ENCODE data around the gene APOOL. TPM values are rescaled to one million over a fixed set of nuclear protein-coding genes. Genes with fewer than 3 reads are reported as not detected.

Gene APOOL
- total RNA-seq, 1 experiment from 2014 or later = 15.4 TPM

DNA sequence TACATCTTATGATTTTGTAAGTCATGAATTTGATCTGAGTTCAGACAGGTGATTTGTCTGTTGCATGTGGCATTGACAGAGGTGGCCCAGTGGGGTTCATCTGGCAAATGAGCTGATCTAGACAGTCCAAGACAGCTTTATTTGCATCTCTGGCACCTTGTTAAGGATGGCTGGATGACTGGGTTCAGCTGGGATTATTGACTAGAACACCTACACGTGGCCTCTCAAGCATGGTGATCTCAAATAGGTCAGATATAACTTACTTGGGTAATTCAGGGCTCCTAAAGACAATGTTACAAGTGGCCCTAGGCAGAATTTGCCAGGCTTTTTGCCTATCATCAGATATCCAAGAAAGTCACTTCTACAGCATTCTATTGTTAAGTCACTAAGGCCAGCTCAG lies 48.0 kb downstream of the APOOL start:
- no peaks in the 10 kb centered on the region for H3K27me3 ChIP-seq (ENCODE audit: low read length)
- H4K20me1 ChIP-seq (ENCODE audit: low read length) = no peaks in the 10 kb centered on the region
- ATAC-seq (no peak), DNase-seq (no peak)
- no peak overlapping the region for H2AFZ ChIP-seq (ENCODE audit: low read length)
- H3K9me3 ChIP-seq (ENCODE audit: low read length) = no peaks in the 10 kb centered on the region
- no peaks in the 10 kb centered on the region for H3F3A ChIP-seq (ENCODE audit: low read length, unreplicated experiment)
- ChIA-PET CTCF (no interaction called here), POLR2A (ENCODE audit: unreplicated experiment) (no interaction called here)
- no peaks in the 10 kb centered on the region for H3K9me2 ChIP-seq (replicated peaks; ENCODE audit: low read length)
- no peaks in the 10 kb centered on the region for H3K36me3 ChIP-seq (ENCODE audit: low read depth, low read length)
- no peak overlapping the region for H3K4me3 ChIP-seq (ENCODE audit: low read length)
- no peak overlapping the region for H3K4me2 ChIP-seq (ENCODE audit: low read length)
- no peak overlapping the region for H3K27ac ChIP-seq (ENCODE audit: low read length)
- H3K79me2 ChIP-seq (ENCODE audit: low read length) = no peaks in the 10 kb centered on the region
- H3K9ac ChIP-seq (ENCODE audit: low read length) = no peak overlapping the region
- no TSS peak for BruUV-seq (replicated peaks)
- TF ChIP-seq, protein P1, sequence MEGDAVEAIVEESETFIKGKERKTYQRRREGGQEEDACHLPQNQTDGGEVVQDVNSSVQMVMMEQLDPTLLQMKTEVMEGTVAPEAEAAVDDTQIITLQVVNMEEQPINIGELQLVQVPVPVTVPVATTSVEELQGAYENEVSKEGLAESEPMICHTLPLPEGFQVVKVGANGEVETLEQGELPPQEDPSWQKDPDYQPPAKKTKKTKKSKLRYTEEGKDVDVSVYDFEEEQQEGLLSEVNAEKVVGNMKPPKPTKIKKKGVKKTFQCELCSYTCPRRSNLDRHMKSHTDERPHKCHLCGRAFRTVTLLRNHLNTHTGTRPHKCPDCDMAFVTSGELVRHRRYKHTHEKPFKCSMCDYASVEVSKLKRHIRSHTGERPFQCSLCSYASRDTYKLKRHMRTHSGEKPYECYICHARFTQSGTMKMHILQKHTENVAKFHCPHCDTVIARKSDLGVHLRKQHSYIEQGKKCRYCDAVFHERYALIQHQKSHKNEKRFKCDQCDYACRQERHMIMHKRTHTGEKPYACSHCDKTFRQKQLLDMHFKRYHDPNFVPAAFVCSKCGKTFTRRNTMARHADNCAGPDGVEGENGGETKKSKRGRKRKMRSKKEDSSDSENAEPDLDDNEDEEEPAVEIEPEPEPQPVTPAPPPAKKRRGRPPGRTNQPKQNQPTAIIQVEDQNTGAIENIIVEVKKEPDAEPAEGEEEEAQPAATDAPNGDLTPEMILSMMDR (conservative IDR thresholded peaks at IDR 0.05; ENCODE audit: low read depth, low read length) = no peak
- TF ChIP-seq EZH2phosphoT487 (IDR thresholded peaks at IDR 0.05; ENCODE audit: borderline replicate concordance, low read length) (no peak), EZH2 (IDR thresholded peaks at IDR 0.05; ENCODE audit: low read length, unreplicated experiment) (no peak)
- intact Hi-C loops (cut with micrococcal nuclease) = no loop called here
- peaks cover 15% of the 10 kb centered on the region for H3K4me1 ChIP-seq (ENCODE audit: insufficient read depth, low read length)

DNA sequence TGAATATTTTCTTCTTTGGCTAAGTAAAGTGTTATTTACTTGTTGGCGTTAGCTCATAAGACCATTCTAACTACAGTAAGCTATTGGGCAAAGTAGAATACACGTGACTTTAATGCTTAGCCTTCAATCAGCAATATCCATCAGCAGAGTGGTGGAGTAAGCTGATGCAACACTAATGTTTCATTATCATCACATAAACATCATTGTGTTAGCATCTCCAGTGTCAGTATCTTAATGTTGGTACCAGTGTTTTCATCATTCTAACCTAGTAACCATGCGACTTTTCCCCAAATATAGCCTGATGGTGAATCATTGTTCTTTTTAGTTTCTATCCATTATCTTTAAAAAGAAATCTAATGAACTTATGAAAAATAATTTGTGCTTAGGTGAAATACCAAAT lies 48.5 kb downstream of the APOOL start:
- H3K4me1 ChIP-seq (ENCODE audit: insufficient read depth, low read length) = peaks cover 15% of the 10 kb centered on the region
- no peaks in the 10 kb centered on the region for H3K9me2 ChIP-seq (replicated peaks; ENCODE audit: low read length)
- no peak for TF ChIP-seq EZH2phosphoT487 (IDR thresholded peaks at IDR 0.05; ENCODE audit: borderline replicate concordance, low read length)
- no peak for TF ChIP-seq EZH2 (IDR thresholded peaks at IDR 0.05; ENCODE audit: low read length, unreplicated experiment)
- TF ChIP-seq, protein P1 (conservative IDR thresholded peaks at IDR 0.05; ENCODE audit: low read depth, low read length) = no peak
- no peak overlapping the region for H3K4me3 ChIP-seq (ENCODE audit: low read length)
- H3K36me3 ChIP-seq (ENCODE audit: low read depth, low read length) = no peaks in the 10 kb centered on the region
- no TSS peak for BruUV-seq (replicated peaks)
- H3K9me3 ChIP-seq (ENCODE audit: low read length) = no peaks in the 10 kb centered on the region
- H3K9ac ChIP-seq (ENCODE audit: low read length) = no peak overlapping the region
- POLR2A ChIA-PET (ENCODE audit: unreplicated experiment) = no interaction called here
- no peaks in the 10 kb centered on the region for H3F3A ChIP-seq (ENCODE audit: low read length, unreplicated experiment)
- intact Hi-C loops (cut with micrococcal nuclease) = no loop called here
- DNase-seq (no peak), ATAC-seq (no peak)
- peak overlapping the region; percentile 68 for H3K4me2 ChIP-seq (ENCODE audit: low read length)
- no peaks in the 10 kb centered on the region for H4K20me1 ChIP-seq (ENCODE audit: low read length)
- no peak overlapping the region for H2AFZ ChIP-seq (ENCODE audit: low read length)
- peak overlapping the region; percentile 65; the same call in 1 of the 2 replicates for H3K27ac ChIP-seq (ENCODE audit: low read length)
- CTCF ChIA-PET = no interaction called here
- H3K27me3 ChIP-seq (ENCODE audit: low read length) = no peaks in the 10 kb centered on the region
- no peaks in the 10 kb centered on the region for H3K79me2 ChIP-seq (ENCODE audit: low read length)

DNA sequence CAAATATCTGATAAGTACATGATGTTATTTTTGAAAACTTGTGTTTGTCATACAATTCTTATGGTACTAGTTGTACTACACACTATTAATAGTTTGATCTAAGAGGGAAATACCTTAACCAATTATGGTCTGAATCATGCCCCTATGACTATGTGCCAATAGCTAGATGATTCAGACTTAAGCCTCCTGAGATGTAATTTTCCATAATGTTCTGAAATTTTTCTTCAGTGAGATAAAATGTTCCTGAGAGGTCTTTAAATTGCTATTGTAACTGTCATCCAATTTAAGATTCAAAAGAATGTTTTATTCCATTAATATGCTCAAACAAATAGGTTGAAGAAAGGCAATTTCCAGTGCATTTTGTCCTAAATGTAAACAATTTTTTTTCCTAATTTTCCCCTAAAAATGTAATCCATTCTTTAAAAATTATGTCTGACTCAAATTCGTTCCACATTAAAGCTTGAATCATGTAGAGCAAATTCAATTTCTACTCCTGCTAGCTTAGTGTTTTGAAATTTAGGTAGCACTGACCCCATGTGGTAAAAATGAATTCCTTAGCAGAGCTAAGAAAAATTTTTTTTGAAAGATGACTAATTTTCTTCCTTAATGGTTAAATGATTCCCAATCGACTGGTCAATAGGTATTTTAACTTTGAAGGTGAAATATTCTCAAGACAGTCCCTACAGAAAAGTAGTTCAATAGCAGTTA lies 49.1 kb downstream of the APOOL start:
- H4K20me1 ChIP-seq (ENCODE audit: low read length) = no peaks in the 10 kb centered on the region
- H3F3A ChIP-seq (ENCODE audit: low read length, unreplicated experiment) = no peaks in the 10 kb centered on the region
- DNase-seq (peak; percentile 68), ATAC-seq (peak; percentile 76)
- CTCF ChIA-PET = interaction anchor here (0.6 to 0.9 kb wide), 2 partner anchors 49 to 713 kb away, joined by 3 to 4 read pairs; partner anchors contain the start of gene APOOL
- intact Hi-C loops (cut with micrococcal nuclease) = loop anchor here (1.0 kb wide), 2 partner anchors 145 to 323 kb away; no protein-coding TSS in a partner anchor
- H3K4me3 ChIP-seq (ENCODE audit: low read length) = no peak overlapping the region
- H3K4me1 ChIP-seq (ENCODE audit: insufficient read depth, low read length) = peaks cover 15% of the 10 kb centered on the region
- H3K9me2 ChIP-seq (replicated peaks; ENCODE audit: low read length) = no peaks in the 10 kb centered on the region
- no peaks in the 10 kb centered on the region for H3K36me3 ChIP-seq (ENCODE audit: low read depth, low read length)
- no peaks in the 10 kb centered on the region for H3K9me3 ChIP-seq (ENCODE audit: low read length)
- TF ChIP-seq, protein P1 (conservative IDR thresholded peaks at IDR 0.05; ENCODE audit: low read depth, low read length) = peak; percentile 52
- TF ChIP-seq EZH2phosphoT487 (IDR thresholded peaks at IDR 0.05; ENCODE audit: borderline replicate concordance, low read length) (no peak), EZH2 (IDR thresholded peaks at IDR 0.05; ENCODE audit: low read length, unreplicated experiment) (no peak)
- no peak overlapping the region for H3K9ac ChIP-seq (ENCODE audit: low read length)
- BruUV-seq (replicated peaks) = no TSS peak
- POLR2A ChIA-PET (ENCODE audit: unreplicated experiment) = no interaction called here
- H3K4me2 ChIP-seq (ENCODE audit: low read length) = peak overlapping the region; percentile 68
- H3K27ac ChIP-seq (ENCODE audit: low read length) = peak overlapping the region; percentile 65
- H3K27me3 ChIP-seq (ENCODE audit: low read length) = no peaks in the 10 kb centered on the region
- H3K79me2 ChIP-seq (ENCODE audit: low read length) = no peaks in the 10 kb centered on the region
- no peak overlapping the region for H2AFZ ChIP-seq (ENCODE audit: low read length)

All from PC-3 (cell line).